Cardiac fibroblast (primary cell): ENCODE data around the gene SNX4.

Experiments
- DNase-seq, 2 donors: peaks; one replicate each; pipeline versions ENCODE4 v3.0.0 to v3.0.0-alpha.2; 2010; ENCODE audit warnings: low read depth in 2 of 2
- H3K4me3 ChIP-seq, 2 donors: replicated peaks in 1 of 2; 1 replicate in 1 of 2; 2 replicates in 1 of 2; pipeline ENCODE4 v1.5.1; 2011; ENCODE audit warnings: low read depth in 2 of 2, low read length in 2 of 2, mild to moderate bottlenecking in 2 of 2, moderate library complexity in 1 of 2
- CTCF ChIP-seq: IDR thresholded peaks from one replicate; pipeline ENCODE4 v1.5.1; 2011; ENCODE audit warnings: low read depth, mild to moderate bottlenecking, low read length, inconsistent platforms

SNX4 gene

GRCh38 chr3:125433091-125433534 lies 86.9 kb downstream of the SNX4 start:
- TF ChIP-seq CTCF = no peak
- no peak overlapping the region for H3K4me3 ChIP-seq
- no peak for DNase-seq

GRCh38 chr3:125431912-125432790 lies 87.9 kb downstream of the SNX4 start:
- no peak for TF ChIP-seq CTCF
- peak; percentile 9 to 53 for DNase-seq
- H3K4me3 ChIP-seq = no peak overlapping the region

- no peak overlapping the region for H3K4me3 ChIP-seq
- DNase-seq = peak; percentile 5 to 50
- no peak for TF ChIP-seq CTCF
Measured at GRCh38 chr3:125431391-125431790, 88.6 kb downstream of the SNX4 start.

GRCh38 chr3:125428216-125428830 lies 91.7 kb downstream of the SNX4 start:
- no peak for TF ChIP-seq CTCF
- H3K4me3 ChIP-seq = no peak overlapping the region
- DNase-seq = no peak

- TF ChIP-seq CTCF = no peak
- no peak overlapping the region for H3K4me3 ChIP-seq
- peak in 1 of 2 donors; percentile 13 for DNase-seq
Measured at GRCh38 chr3:125418306-125418705, 101.7 kb downstream of the SNX4 start.

- no peak for TF ChIP-seq CTCF
- no peak overlapping the region for H3K4me3 ChIP-seq
- DNase-seq = no peak
Measured at GRCh38 chr3:125416235-125416634, 103.8 kb downstream of the SNX4 start.
